ENCODE results near the gene RAB25.
"Not testable (repeated sequence)": the region's sequence is repeated elsewhere in the genome, so short reads cannot be mapped to it uniquely, and the experiment has no call there.

RAB25 gene

GRCh38 chr1:156054500-156055280 is 6.3 kb upstream of the RAB25 start, which contains the start of gene LAMTOR2:
Gene LAMTOR2, plus strand, starts transcription at chr1:156054782. Its CDS starts 108 bp downstream, at chr1:156054890.
- peak; percentile 95 for DNase-seq (ENCODE audit: low read depth)

GRCh38 chr1:156055281-156056048 is 5.5 kb upstream of the RAB25 start:
- DNase-seq (ENCODE audit: low read depth) = no peak

- DNase-seq (ENCODE audit: low read depth) = no peak
Measured at GRCh38 chr1:156056326-156056849, 4.6 kb upstream of the RAB25 start.

- DNase-seq (ENCODE audit: low read depth) = no peak
Measured at GRCh38 chr1:156062189-156062588, 1.2 kb downstream of the RAB25 start.

- no peak for DNase-seq (ENCODE audit: low read depth)
Measured at GRCh38 chr1:156063997-156064285, 3.0 kb downstream of the RAB25 start.

- no peak for DNase-seq (ENCODE audit: low read depth)
Measured at GRCh38 chr1:156064615-156065014, 3.7 kb downstream of the RAB25 start.

GRCh38 chr1:156065212-156065611 is 4.3 kb downstream of the RAB25 start:
- no peak for DNase-seq (ENCODE audit: low read depth)

- DNase-seq (ENCODE audit: low read depth) = no peak
Measured at GRCh38 chr1:156065871-156066270, 4.9 kb downstream of the RAB25 start.

- DNase-seq (ENCODE audit: low read depth) = no peak
Measured at GRCh38 chr1:156067262-156067661, 6.3 kb downstream of the RAB25 start.

GRCh38 chr1:156069490-156070455 is 8.8 kb downstream of the RAB25 start:
- DNase-seq (ENCODE audit: low read depth) = no peak

- no peak for DNase-seq (ENCODE audit: low read depth)
Measured at GRCh38 chr1:156070548-156070947, 9.6 kb downstream of the RAB25 start.

- not testable (repeated sequence) for DNase-seq (ENCODE audit: low read depth)
Measured at GRCh38 chr1:156071332-156071816, 10.4 kb downstream of the RAB25 start.

GRCh38 chr1:156072251-156072650 is 11.3 kb downstream of the RAB25 start:
- DNase-seq (ENCODE audit: low read depth) = no peak

GRCh38 chr1:156073110-156073687 is 12.2 kb downstream of the RAB25 start:
- DNase-seq (ENCODE audit: low read depth) = no peak

- DNase-seq (ENCODE audit: low read depth) = no peak
Measured at GRCh38 chr1:156073740-156074139, 12.8 kb downstream of the RAB25 start.

GRCh38 chr1:156074661-156075060 is 13.7 kb downstream of the RAB25 start:
- DNase-seq (ENCODE audit: low read depth) = no peak

GRCh38 chr1:156075162-156075561 is 14.2 kb downstream of the RAB25 start:
- DNase-seq (ENCODE audit: low read depth) = no peak

- no peak for DNase-seq (ENCODE audit: low read depth)
Measured at GRCh38 chr1:156075775-156076204, 14.8 kb downstream of the RAB25 start.

GRCh38 chr1:156076609-156077429 is 15.9 kb downstream of the RAB25 start:
- DNase-seq (ENCODE audit: low read depth) = no peak

GRCh38 chr1:156077430-156077760 is 16.4 kb downstream of the RAB25 start:
- DNase-seq (ENCODE audit: low read depth) = no peak

- DNase-seq (ENCODE audit: low read depth) = no peak
Measured at GRCh38 chr1:156078728-156079127, 17.8 kb downstream of the RAB25 start.

Measured in activated T-helper 9 cell treated with anti-CD3 and anti-CD28 coated beads, Interleukin-2, amount 50 U/mL, for 16 hours (primary cell).